ENCODE measurements around the gene GIGYF2.
"Not testable (repeated sequence)": the region's sequence is repeated elsewhere in the genome, so short reads cannot be mapped to it uniquely, and the experiment has no call there.

DNA sequence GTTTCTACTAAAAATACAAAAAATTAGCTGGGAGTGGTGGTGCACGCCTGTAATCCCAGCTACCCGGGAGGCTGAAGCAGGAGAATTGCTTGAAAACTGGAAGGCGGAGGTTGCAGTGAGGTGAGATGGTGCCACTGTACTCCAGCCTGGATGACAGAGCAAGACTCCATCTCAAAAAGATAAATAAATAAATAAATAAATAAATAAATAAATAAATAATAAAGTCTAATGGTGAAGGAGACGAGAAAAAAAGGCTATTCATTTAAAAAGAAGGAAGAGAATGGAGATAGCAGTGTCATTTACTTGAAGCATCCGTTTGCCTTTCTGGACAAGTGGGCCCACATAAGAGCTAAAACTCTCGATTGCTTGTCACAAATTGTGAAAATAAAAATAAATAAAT is 11.7 kb upstream of the GIGYF2 start:
- not testable (repeated sequence) for TF ChIP-seq POLR2A, POLR2AphosphoS5 (IDR thresholded peaks at IDR 0.05)
- TF ChIP-seq, protein P1, sequence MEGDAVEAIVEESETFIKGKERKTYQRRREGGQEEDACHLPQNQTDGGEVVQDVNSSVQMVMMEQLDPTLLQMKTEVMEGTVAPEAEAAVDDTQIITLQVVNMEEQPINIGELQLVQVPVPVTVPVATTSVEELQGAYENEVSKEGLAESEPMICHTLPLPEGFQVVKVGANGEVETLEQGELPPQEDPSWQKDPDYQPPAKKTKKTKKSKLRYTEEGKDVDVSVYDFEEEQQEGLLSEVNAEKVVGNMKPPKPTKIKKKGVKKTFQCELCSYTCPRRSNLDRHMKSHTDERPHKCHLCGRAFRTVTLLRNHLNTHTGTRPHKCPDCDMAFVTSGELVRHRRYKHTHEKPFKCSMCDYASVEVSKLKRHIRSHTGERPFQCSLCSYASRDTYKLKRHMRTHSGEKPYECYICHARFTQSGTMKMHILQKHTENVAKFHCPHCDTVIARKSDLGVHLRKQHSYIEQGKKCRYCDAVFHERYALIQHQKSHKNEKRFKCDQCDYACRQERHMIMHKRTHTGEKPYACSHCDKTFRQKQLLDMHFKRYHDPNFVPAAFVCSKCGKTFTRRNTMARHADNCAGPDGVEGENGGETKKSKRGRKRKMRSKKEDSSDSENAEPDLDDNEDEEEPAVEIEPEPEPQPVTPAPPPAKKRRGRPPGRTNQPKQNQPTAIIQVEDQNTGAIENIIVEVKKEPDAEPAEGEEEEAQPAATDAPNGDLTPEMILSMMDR (IDR thresholded peaks at IDR 0.05) = not testable (repeated sequence)
